Measurements from ENCODE around the gene UGT1A8. TPM values are rescaled to one million over a fixed set of nuclear protein-coding genes. Genes with fewer than 3 reads are reported as not detected.

Gene UGT1A8
- total and polyA plus RNA-seq, 2 experiments from 2014 or later = 0.45 TPM; not detected in 1

- Mint-ChIP-seq H3K36me3 (ENCODE audit: low read depth) (no peaks in the 10 kb centered on the region), H3K27me3 (ENCODE audit: insufficient read depth, low read depth, poor library complexity) (peaks cover 13% of the 10 kb centered on the region), H3K27ac (0 out of 2 replicates have a peak overlapping the region, but pooled peaks have one; percentile 52), H3K4me3 (no peak overlapping the region), H3K4me1 (peaks cover 4% of the 10 kb centered on the region; the same call in 1 of the 3 replicates), H3K9me3 (no peaks in the 10 kb centered on the region; the same call in 2 of the 3 replicates)
- DNase-seq (ENCODE audit: low spot score) = peak; percentile 92
- TF ChIP-seq REST (IDR thresholded peaks at IDR 0.05; ENCODE audit: unreplicated experiment) (no peak), CTCF (conservative IDR thresholded peaks at IDR 0.05; ENCODE audit: low read depth in 2 of 2) (peak; percentile 92 to 94)
- Histone ChIP-seq H2AFZ (peak overlapping the region; percentile 84; the same call in 1 of the 2 replicates), H3K9me2 (ENCODE audit: insufficient read depth) (peaks cover 5% of the 10 kb centered on the region; the same call in 1 of the 2 replicates), H3K4me1 (ENCODE audit: insufficient read depth) (no peaks in the 10 kb centered on the region), H3K4me2 (no peak overlapping the region), H3K27me3 (ENCODE audit: insufficient read depth) (no peaks in the 10 kb centered on the region), H3K27ac (ENCODE audit: low read depth) (no peak overlapping the region), H3K36me3 (ENCODE audit: insufficient read depth) (no peaks in the 10 kb centered on the region), H3K79me2 (replicated peaks; ENCODE audit: insufficient read depth) (no peaks in the 10 kb centered on the region), H4K20me1 (replicated peaks; ENCODE audit: insufficient read depth) (no peaks in the 10 kb centered on the region), H3K4me3 (no peak overlapping the region), H3F3A (replicated peaks; ENCODE audit: low read depth) (no peaks in the 10 kb centered on the region)
- peak; percentile 100 for ATAC-seq
Observed at GRCh38 chr2:233711312-233712008, 94.0 kb downstream of the UGT1A8 start.

GRCh38 chr2:233712611-233713261 is 95.3 kb downstream of the UGT1A8 start, which contains the start of gene UGT1A5:
Gene UGT1A5 (plus strand): TSS chr2:233712907. CDS start chr2:233712992, 85 bp downstream.
- H3K36me3 ChIP-seq (ENCODE audit: insufficient read depth) = no peaks in the 10 kb centered on the region
- H3K27me3 ChIP-seq (ENCODE audit: insufficient read depth) = no peaks in the 10 kb centered on the region
- ATAC-seq = no peak
- no peak for TF ChIP-seq NANOG (IDR thresholded peaks at IDR 0.05; ENCODE audit: borderline replicate concordance)
- no peak for TF ChIP-seq POLR2AphosphoS5 (IDR thresholded peaks at IDR 0.05; ENCODE audit: low read depth)
- TF ChIP-seq ZNF114 (CRISPR knock-in tag; IDR thresholded peaks at IDR 0.05) = no peak
- TF ChIP-seq ZNF462 (CRISPR knock-in tag; IDR thresholded peaks at IDR 0.05) = no peak
- no peak for TF ChIP-seq CREB1 (CRISPR knock-in tag; IDR thresholded peaks at IDR 0.05; ENCODE audit: low read depth)
- no peak for TF ChIP-seq STAT1 (IDR thresholded peaks at IDR 0.05; ENCODE audit: unreplicated experiment)

More at GRCh38 chr2:233712611-233713261, 95.3 kb downstream of the UGT1A8 start, which contains the start of gene UGT1A5:
- no peaks in the 10 kb centered on the region for H3K36me3 Mint-ChIP-seq (ENCODE audit: low read depth)
- H3K27ac Mint-ChIP-seq = 0 out of 2 replicates have a peak within 1 kb of the TSS, but pooled peaks have one; percentile 52
- H3K9me3 Mint-ChIP-seq = no peaks in the 10 kb centered on the region; the same call in 2 of the 3 replicates
- no peak within 1 kb of the TSS for H3K4me2 ChIP-seq
- no peaks in the 10 kb centered on the region for H3K4me1 ChIP-seq (ENCODE audit: insufficient read depth)
- H2AFZ ChIP-seq = 0 out of 2 replicates have a peak within 1 kb of the TSS, but pooled peaks have one; percentile 59
- peaks cover 4% of the 10 kb centered on the region; the same call in 1 of the 3 replicates for H3K4me1 Mint-ChIP-seq
- peaks cover 13% of the 10 kb centered on the region for H3K27me3 Mint-ChIP-seq (ENCODE audit: insufficient read depth, low read depth, poor library complexity)
- no peaks in the 10 kb centered on the region for H4K20me1 ChIP-seq (replicated peaks; ENCODE audit: insufficient read depth)
- DNase-seq (ENCODE audit: low spot score) = no peak
- H3F3A ChIP-seq (replicated peaks; ENCODE audit: low read depth) = no peaks in the 10 kb centered on the region
- no peaks in the 10 kb centered on the region for H3K79me2 ChIP-seq (replicated peaks; ENCODE audit: insufficient read depth)
- no peak within 1 kb of the TSS for H3K27ac ChIP-seq (ENCODE audit: low read depth)
- H3K4me3 Mint-ChIP-seq = no peak within 1 kb of the TSS
- H3K9me2 ChIP-seq (ENCODE audit: insufficient read depth) = peaks cover 5% of the 10 kb centered on the region; the same call in 1 of the 2 replicates
- no peak within 1 kb of the TSS for H3K4me3 ChIP-seq
